Coronary artery (tissue), 2 donors: Measurements from ENCODE around the gene JAGN1.

Experiments used
- DNase-seq: peaks from one replicate; pipeline ENCODE4 v3.0.0-alpha.2; 2017; ENCODE audit warnings: low spot score
- H3K27ac ChIP-seq, 2 donors: fragments of 200-600 bp; sonication (generic); one replicate each; pipeline ENCODE4 v1.5.1; 2016 to 2019
- H3K4me3 ChIP-seq: fragments of 200-600 bp; sonication (generic); 2 replicates; pipeline ENCODE4 v1.5.1; 2016; ENCODE audit warnings: mild to moderate bottlenecking, moderate library complexity
- TF ChIP-seq, protein P1 (sequence below): fragments of 200-600 bp; sonication (generic); IDR thresholded peaks from one replicate; pipeline ENCODE4 v1.5.1; 2019; ENCODE audit warnings: antibody characterized with exemption

JAGN1 gene

DNA sequence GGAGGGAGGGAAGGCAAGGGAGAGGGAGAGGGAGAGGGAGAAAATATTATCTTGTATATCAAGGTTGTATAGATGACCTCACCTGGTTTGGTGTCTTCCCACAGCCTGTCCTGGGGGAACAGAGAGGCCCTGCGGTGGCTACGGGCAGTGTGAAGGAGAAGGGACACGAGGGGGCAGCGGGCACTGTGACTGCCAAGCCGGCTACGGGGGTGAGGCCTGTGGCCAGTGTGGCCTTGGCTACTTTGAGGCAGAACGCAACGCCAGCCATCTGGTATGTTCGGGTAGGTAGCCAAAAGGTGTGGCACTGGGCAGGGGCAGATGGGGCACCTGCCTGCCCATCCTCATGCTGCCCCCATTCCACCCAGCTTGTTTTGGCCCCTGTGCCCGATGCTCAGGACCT, 50.3 kb downstream of the JAGN1 start:
- DNase-seq = no peak
- TF ChIP-seq, protein P1, sequence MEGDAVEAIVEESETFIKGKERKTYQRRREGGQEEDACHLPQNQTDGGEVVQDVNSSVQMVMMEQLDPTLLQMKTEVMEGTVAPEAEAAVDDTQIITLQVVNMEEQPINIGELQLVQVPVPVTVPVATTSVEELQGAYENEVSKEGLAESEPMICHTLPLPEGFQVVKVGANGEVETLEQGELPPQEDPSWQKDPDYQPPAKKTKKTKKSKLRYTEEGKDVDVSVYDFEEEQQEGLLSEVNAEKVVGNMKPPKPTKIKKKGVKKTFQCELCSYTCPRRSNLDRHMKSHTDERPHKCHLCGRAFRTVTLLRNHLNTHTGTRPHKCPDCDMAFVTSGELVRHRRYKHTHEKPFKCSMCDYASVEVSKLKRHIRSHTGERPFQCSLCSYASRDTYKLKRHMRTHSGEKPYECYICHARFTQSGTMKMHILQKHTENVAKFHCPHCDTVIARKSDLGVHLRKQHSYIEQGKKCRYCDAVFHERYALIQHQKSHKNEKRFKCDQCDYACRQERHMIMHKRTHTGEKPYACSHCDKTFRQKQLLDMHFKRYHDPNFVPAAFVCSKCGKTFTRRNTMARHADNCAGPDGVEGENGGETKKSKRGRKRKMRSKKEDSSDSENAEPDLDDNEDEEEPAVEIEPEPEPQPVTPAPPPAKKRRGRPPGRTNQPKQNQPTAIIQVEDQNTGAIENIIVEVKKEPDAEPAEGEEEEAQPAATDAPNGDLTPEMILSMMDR = no peak

DNA sequence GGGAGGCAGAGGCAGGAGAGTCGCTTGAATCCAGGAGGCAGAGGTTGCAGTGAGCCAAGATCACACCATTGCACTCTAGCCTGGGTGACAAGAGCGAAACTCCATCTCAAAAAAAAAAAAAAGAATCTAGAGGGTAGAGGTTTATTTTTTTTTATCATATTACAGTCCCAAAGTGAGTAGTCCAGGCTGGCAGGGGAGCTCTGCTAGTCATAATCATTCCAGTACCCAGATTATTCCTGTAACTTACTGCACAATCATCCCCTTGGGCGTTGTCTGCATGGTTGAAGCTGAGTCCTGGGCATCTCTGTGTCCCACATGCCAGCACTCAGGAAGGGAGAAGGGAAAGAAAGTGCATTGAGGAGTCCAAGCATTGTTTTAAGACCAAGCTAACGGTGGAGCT, 51.8 kb downstream of the JAGN1 start:
- Histone ChIP-seq H3K27ac (no peak overlapping the region), H3K4me3 (no peak overlapping the region)
- DNase-seq = no peak
- TF ChIP-seq, protein P1 = no peak

More for the DNA sequence above, 50.3 kb downstream of the JAGN1 start:
- no peak overlapping the region for H3K27ac ChIP-seq
- H3K4me3 ChIP-seq = no peak overlapping the region

DNA sequence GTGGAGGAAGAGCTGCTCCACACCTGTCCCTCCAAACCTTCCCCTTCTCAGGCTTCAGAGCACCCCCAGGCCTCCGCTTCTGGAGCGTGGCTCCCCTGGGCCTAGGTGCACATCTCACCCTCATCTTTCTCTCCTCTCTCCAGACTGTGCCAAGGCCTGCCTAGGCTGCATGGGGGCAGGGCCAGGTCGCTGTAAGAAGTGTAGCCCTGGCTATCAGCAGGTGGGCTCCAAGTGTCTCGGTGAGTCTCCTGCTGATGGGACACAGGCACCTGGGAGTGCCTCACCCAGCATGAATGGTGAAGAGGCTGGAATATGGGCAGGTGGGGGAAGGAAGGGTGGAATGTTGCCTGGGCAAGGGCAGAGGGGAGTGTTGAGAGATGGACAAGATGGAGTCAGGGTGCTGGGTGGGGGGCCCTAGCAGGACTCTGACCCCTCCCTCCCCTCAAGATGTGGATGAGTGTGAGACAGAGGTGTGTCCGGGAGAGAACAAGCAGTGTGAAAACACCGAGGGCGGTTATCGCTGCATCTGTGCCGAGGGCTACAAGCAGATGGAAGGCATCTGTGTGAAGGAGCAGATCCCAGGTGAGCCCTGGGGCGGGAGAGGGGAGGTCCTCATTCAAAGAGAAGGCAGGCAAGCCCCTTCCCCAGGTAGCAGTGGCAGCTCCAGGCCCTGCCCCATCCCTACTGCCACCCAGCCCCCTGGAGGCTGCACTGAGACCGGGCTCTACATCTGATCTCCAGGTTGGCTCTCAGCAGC, 52.7 kb downstream of the JAGN1 start:
- Histone ChIP-seq H3K27ac (no peak overlapping the region), H3K4me3 (no peak overlapping the region)
- TF ChIP-seq, protein P1 = no peak
- DNase-seq = no peak
